GM20431 (cell line): ENCODE data around the gene AUH.

Experiments
- in situ Hi-C: fragments of 300-500 bp; cut with MseI, MboI; formaldehyde crosslinking; loops from one replicate; pipeline ENCODE4 v1.15.0; 2020; ENCODE audit warnings: low sequenced_read_pairs; ENCODE audit not compliant: unreplicated experiment

The AUH gene

GRCh38 chr9:91195372-91196012 lies 166.2 kb downstream of the AUH start:
- in situ Hi-C loops, result no loop called here

GRCh38 chr9:91193658-91194391 lies 167.9 kb downstream of the AUH start:
- in situ Hi-C loops, result no loop called here

GRCh38 chr9:91193087-91193657 lies 168.5 kb downstream of the AUH start:
- in situ Hi-C loops, result no loop called here

- in situ Hi-C loops, result no loop called here
Measured at GRCh38 chr9:91192381-91193086, 169.2 kb downstream of the AUH start.

GRCh38 chr9:91191411-91192380 lies 170.0 kb downstream of the AUH start:
- in situ Hi-C loops, result no loop called here

- in situ Hi-C loops, result no loop called here
Measured at GRCh38 chr9:91190062-91190461, 171.7 kb downstream of the AUH start.

- in situ Hi-C loops, result no loop called here
Measured at GRCh38 chr9:91188719-91189590, 172.8 kb downstream of the AUH start.

- in situ Hi-C loops, result no loop called here
Measured at GRCh38 chr9:91187965-91188344, 173.8 kb downstream of the AUH start.

GRCh38 chr9:91187311-91187964 lies 174.3 kb downstream of the AUH start:
- in situ Hi-C loops, result no loop called here

- in situ Hi-C loops, result no loop called here
Measured at GRCh38 chr9:91186632-91187108, 175.0 kb downstream of the AUH start.

- in situ Hi-C loops, result no loop called here
Measured at GRCh38 chr9:91185193-91185886, 176.4 kb downstream of the AUH start.

GRCh38 chr9:91182429-91183225 lies 179.1 kb downstream of the AUH start:
- in situ Hi-C loops, result no loop called here

GRCh38 chr9:91181541-91181940 lies 180.2 kb downstream of the AUH start:
- in situ Hi-C loops, result no loop called here

GRCh38 chr9:91180930-91181268 lies 180.8 kb downstream of the AUH start:
- in situ Hi-C loops, result no loop called here

GRCh38 chr9:91180240-91180929 lies 181.3 kb downstream of the AUH start:
- in situ Hi-C loops, result no loop called here
